Tibial nerve (tissue), 4 donors: ENCODE data around the gene IGFBP3. TPM values are rescaled to one million over a fixed set of nuclear protein-coding genes. Genes with fewer than 3 reads are reported as not detected.

Source experiments
- DNase-seq, 2 donors: peaks; one replicate each; pipeline ENCODE4 v3.0.0-alpha.2; 2019; ENCODE audit warnings: low spot score in 2 of 2
- H3K27ac ChIP-seq, 4 donors: fragments of 200-600 bp; sonication (generic) in 3 of 4; one replicate each; pipeline ENCODE4 v1.5.1; 2017 to 2019; ENCODE audit warnings: mild to moderate bottlenecking in 1 of 4
- H3K27me3 ChIP-seq, 2 donors: fragments of 200-600 bp; sonication (generic) in 1 of 2; one replicate each; pipeline versions ENCODE4 v1.5.1 to v1.6.0; 2017 to 2019
- H3K36me3 ChIP-seq, 3 donors: fragments of 200-600 bp; sonication (generic); one replicate each; pipeline ENCODE4 v1.5.1; 2018 to 2019
- H3K4me1 ChIP-seq, 4 donors: fragments of 200-600 bp; sonication (generic) in 3 of 4; one replicate each; pipeline ENCODE4 v1.5.1; 2017 to 2019
- H3K4me3 ChIP-seq, 4 donors: fragments of 200-600 bp; sonication (generic) in 3 of 4; one replicate each; pipeline ENCODE4 v1.5.1; 2017 to 2019; ENCODE audit warnings: mild to moderate bottlenecking in 1 of 4, moderate library complexity in 1 of 4
- H3K9me3 ChIP-seq, 4 donors: fragments of 200-600 bp; sonication (generic) in 3 of 4; one replicate each; pipeline ENCODE4 v1.5.1; 2017 to 2019
- CTCF ChIP-seq, 5 experiments: fragments of 200-600 bp in 3 of 5; fragments of 450-650 bp in 2 of 5; sonication (generic) in 3 of 5; IDR thresholded peaks; one replicate each; pipeline ENCODE4 v1.5.1; 2016 to 2019; ENCODE audit warnings: antibody characterized with exemption in 5 of 5, mild to moderate bottlenecking in 3 of 5, moderate library complexity in 2 of 5
- EP300 ChIP-seq, 2 donors: sonication (generic); formaldehyde crosslinking; IDR thresholded peaks; one replicate each; pipeline ENCODE4 v1.6.1; 2017; ENCODE audit warnings: antibody characterized with exemption in 2 of 2, mild to moderate bottlenecking in 1 of 2
- POLR2A ChIP-seq, 2 donors: fragments of 450-650 bp; IDR thresholded peaks; one replicate each; pipeline ENCODE4 v1.6.1; 2017; ENCODE audit warnings: antibody characterized with exemption in 2 of 2, mild to moderate bottlenecking in 2 of 2, moderate library complexity in 2 of 2
- WGBS, 2 donors: methylation state at CpG; one replicate each; pipeline ENCODE4 v1.1.5; 2018; 5-methylcytosine and 5-hydroxymethylcytosine counted together
- total RNA-seq, 4 donors: library from RNA; depleted of rRNA; stranded (reverse); fragments of >200 nt; gene quantifications; one replicate each; pipeline ENCODE4 v1.1.0, GENCODE V29; 2016

Gene IGFBP3
- total RNA-seq, 4 donors from 2014 or later = 145 to 377 (median 257) TPM

DNA sequence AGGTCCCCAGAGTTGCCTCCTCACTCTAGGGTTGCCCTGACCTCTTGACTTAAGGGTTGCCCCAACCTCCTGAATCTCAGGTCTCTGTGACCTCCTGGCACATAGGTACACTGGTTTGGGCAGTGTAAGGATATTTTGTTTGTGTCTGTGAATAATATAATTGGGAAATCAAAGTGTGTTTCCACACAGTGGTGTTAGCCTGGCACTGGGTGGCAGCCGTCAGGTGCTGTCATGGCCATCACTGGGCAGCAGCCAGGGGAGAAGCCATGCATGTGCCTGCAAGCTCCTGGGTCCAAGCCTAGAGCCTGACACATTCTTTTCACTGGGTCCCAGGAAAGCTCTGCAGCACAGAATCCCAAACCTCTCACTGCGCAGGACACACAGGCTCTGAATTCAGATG lies 44.6 kb downstream of the IGFBP3 start:
- no peak for TF ChIP-seq POLR2A (IDR thresholded peaks at IDR 0.05)
- no peak for TF ChIP-seq CTCF (IDR thresholded peaks at IDR 0.05)
- TF ChIP-seq EP300 (IDR thresholded peaks at IDR 0.05) = no peak
- H3K27ac ChIP-seq = no peak overlapping the region
- 76 to 90% methylated on average over 1 to 2 of the region's 2 CpGs for WGBS, 2 donors
- no peaks in the 10 kb centered on the region for H3K27me3 ChIP-seq
- no peaks in the 10 kb centered on the region for H3K4me1 ChIP-seq
- no peaks in the 10 kb centered on the region for H3K36me3 ChIP-seq
- no peak for DNase-seq
- H3K9me3 ChIP-seq = peaks cover 0 to 32% (median 0%) of the 10 kb centered on the region in 4 donors
- H3K4me3 ChIP-seq = no peak overlapping the region

DNA sequence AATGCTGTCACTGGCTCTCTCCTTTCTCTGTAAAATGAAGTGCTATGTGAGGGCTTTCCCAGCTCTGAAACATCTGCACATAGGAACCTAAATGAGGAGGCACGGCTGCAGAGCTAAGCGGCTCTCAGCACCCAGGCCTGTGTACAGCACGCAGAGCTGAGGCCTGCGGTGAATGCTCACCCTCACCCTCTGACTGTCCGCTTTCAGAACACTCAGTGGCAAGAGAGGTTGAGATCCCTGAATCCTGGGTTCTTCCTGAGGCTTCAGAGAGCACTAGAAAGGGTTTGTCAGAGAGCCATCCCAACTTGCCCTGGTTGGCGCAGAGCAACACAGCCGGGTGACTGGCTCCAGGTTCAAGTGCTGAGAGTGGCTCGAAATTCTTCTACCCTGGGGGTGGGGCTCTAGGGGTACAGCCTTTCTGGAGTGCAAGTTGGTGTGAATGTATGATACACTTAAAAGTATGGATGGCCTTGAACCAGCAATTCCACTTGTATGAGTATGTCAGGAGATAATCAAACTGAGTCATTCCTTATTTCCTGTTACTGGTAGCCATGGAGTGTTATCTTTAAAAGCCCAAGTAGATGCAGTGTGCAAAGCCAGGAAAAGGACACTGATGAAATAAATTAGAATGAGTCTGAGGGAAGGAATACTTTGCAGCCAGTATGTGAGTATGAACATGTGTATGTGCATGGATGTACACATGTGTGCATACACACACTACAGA lies 46.5 kb downstream of the IGFBP3 start:
- Histone ChIP-seq H3K9me3 (peaks cover 0 to 30% (median 0%) of the 10 kb centered on the region in 4 donors), H3K27ac (no peak overlapping the region), H3K4me1 (no peaks in the 10 kb centered on the region), H3K27me3 (no peaks in the 10 kb centered on the region), H3K4me3 (no peak overlapping the region), H3K36me3 (no peaks in the 10 kb centered on the region)
- WGBS, 2 donors = 89 to 90% methylated on average over 7 to 8 of the region's 8 CpGs
- TF ChIP-seq POLR2A (IDR thresholded peaks at IDR 0.05) (no peak), EP300 (IDR thresholded peaks at IDR 0.05) (no peak), CTCF (IDR thresholded peaks at IDR 0.05) (no peak)
- DNase-seq = no peak

GRCh38 chr7:45873355-45873754 lies 47.7 kb downstream of the IGFBP3 start:
- peaks cover 0 to 18% (median 0%) of the 10 kb centered on the region in 4 donors for H3K9me3 ChIP-seq
- no peak overlapping the region for H3K27ac ChIP-seq
- H3K4me3 ChIP-seq = no peak overlapping the region
- DNase-seq = no peak
- WGBS, 2 donors = 72 to 76% methylated on average over 6 of the region's 6 CpGs
- H3K36me3 ChIP-seq = no peaks in the 10 kb centered on the region
- no peaks in the 10 kb centered on the region for H3K27me3 ChIP-seq
- no peak for TF ChIP-seq POLR2A (IDR thresholded peaks at IDR 0.05)
- no peaks in the 10 kb centered on the region for H3K4me1 ChIP-seq

DNA sequence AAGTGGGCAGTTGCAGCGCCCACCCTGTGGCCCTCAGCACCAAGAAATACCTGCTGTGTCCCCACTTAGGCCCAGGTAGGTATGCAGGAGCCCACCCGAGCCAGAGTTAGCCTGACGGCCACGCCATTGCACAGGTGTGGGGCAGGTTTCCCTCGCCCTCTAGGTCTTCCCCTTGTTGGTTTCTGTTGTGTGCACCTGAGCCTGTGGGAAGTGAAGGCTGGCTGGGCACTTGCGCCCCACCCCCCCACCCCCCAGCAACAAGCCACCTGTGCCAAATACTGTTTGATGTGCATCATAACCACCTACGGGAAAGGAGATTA lies 48.1 kb downstream of the IGFBP3 start, which contains the start of gene CCDC201:
CCDC201 (minus strand) TSS at position 48 of the 320 bp plus-strand sequence. CDS start 75 bp downstream, outside the sequence.
- no peak within 1 kb of the TSS for H3K4me3 ChIP-seq
- TF ChIP-seq POLR2A (IDR thresholded peaks at IDR 0.05) (no peak), CTCF (IDR thresholded peaks at IDR 0.05) (no peak), EP300 (IDR thresholded peaks at IDR 0.05) (no peak)
- peaks cover 0 to 14% (median 0%) of the 10 kb centered on the region in 4 donors for H3K9me3 ChIP-seq
- no peak within 1 kb of the TSS for H3K27ac ChIP-seq
- no peaks in the 10 kb centered on the region for H3K36me3 ChIP-seq
- no peaks in the 10 kb centered on the region for H3K27me3 ChIP-seq
- DNase-seq = no peak
- no peaks in the 10 kb centered on the region for H3K4me1 ChIP-seq
- 87 to 88% methylated on average over 3 to 7 of the region's 7 CpGs for WGBS, 2 donors

DNA sequence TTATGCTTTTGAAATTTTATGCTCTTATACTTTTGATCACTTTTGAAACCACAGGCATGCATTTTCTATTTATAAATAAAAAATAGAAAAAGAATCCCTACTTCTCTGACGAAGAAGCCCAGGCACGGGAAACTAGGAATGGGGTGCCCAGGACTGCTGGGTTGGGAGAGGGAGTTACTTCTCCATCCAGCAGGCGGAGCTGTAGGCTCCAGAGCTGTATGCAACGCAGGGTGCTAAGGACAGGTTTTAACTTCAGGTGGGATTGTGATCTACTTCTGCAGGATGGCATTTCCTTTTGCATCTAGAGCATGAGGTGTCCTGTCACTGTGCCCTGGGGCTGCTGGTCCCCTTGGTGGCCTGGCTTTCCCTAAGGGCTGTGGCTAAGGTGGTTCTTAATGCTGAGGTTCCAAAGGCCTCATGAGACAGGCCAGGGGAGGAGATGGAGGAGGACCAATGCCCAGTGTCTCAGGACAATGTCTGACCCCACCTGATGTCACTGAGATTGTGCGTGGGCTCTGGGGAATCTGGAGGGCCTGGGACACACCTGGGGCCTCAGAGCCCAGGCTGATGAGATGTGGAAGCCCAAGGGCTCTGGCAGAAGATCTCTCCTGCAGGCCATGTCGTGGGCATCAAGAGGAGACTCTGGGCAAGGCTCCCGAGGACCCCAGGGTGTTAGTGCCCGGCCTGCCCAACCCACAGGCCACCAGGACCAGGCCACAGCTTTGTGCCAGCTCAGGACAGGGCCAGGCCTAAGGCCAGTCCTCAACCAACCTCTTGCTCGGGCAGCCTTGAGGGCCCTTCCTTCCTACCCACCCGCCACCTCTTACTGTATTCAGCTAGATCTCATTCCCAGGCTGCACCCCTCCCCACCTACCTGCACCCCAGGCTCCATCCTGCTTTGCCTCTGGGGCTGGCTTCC lies 48.7 kb downstream of the IGFBP3 start:
- H3K27ac ChIP-seq = no peak overlapping the region
- 60% methylated on average over 7 of the region's 10 CpGs for WGBS, 2 donors
- H3K9me3 ChIP-seq = peaks cover 0 to 9% (median 0%) of the 10 kb centered on the region in 4 donors
- no peaks in the 10 kb centered on the region for H3K27me3 ChIP-seq
- DNase-seq = no peak
- no peaks in the 10 kb centered on the region for H3K4me1 ChIP-seq
- no peak for TF ChIP-seq CTCF (IDR thresholded peaks at IDR 0.05)
- no peak for TF ChIP-seq POLR2A (IDR thresholded peaks at IDR 0.05)
- no peak for TF ChIP-seq EP300 (IDR thresholded peaks at IDR 0.05)
- no peaks in the 10 kb centered on the region for H3K36me3 ChIP-seq
- H3K4me3 ChIP-seq = no peak overlapping the region
